GM18519 (cell line): Measurements from ENCODE around the gene LMO7.
"Not testable (repeated sequence)": the region's sequence is repeated elsewhere in the genome, so short reads cannot be mapped to it uniquely, and the experiment has no call there.

ENCODE experiments used
- ATAC-seq: cut with Tn5 transposase; IDR thresholded peaks from one replicate; pipeline ENCODE4 v1.9.1; 2021; ENCODE audit warnings: mild to moderate bottlenecking, moderate library complexity; ENCODE audit not compliant: unreplicated experiment, low FRiP score

Gene LMO7

DNA sequence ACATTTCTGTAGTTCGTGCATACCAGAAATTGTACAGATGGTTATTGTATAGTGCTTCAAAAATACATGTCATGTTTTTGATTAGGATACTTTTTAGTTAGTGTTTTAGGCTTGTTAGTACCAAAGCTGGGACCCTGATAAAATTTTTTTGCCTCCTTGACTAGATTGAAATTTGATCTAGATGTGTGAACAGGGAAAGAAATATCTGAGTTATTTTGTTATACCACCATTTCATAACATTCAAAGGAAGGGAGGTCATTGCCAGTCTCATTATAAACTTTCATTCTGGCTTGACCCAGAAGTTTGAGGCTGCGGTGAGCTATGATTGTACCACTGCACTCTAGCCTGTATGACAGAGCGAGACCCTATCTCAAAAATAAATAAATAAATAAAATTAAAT, 9.0 kb downstream of the LMO7 start:
- no peak for ATAC-seq

DNA sequence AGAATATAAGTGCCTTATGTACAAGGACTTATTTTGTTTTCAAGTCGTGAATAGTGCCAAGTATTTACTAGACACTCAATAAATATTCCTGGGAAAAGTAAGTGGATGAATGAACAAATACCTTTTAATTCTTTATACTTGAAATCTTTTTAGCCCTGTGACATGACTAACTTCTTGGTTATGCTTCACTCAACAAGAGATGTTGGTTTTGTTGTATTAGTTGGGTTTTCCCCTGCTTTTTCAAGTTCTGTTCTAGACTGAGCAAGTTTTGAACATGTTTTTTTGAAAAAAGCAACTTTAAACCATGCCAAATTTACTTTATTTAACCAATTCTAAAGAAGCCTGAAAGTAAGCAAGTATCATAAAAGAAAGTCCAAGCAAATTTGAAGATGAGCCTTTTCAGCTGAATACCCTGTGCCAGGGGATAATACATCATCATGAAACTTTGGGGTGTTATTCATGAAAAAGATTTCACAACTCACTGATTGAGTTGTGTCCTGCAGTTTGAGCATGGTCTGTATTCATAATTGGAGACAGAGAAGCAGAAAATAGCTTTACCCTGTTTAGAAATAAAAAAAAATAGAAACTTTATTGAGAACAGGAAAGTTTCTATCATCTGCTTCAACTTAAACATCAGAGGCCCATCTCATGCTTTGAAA, 11.1 kb downstream of the LMO7 start:
- ATAC-seq = peak; percentile 74

DNA sequence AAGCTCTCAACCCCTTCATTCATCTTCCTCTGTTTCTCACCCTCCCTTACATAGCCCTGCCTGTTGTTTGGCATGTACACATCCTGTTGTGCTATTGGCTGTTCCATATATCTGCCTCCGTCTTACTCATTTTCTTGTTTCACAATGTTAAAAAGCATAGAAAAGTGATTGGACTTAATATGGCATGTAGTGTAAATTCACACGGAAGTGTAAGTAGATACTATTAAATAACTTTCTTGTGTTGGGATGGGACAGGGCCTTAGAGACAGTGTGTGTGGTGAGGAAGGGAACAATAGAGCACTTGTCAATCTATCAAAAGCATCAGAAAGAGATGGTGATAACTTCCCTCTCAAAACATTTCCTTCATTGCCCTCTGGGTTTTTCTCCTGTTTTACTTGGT, 12.3 kb downstream of the LMO7 start:
- no peak for ATAC-seq

DNA sequence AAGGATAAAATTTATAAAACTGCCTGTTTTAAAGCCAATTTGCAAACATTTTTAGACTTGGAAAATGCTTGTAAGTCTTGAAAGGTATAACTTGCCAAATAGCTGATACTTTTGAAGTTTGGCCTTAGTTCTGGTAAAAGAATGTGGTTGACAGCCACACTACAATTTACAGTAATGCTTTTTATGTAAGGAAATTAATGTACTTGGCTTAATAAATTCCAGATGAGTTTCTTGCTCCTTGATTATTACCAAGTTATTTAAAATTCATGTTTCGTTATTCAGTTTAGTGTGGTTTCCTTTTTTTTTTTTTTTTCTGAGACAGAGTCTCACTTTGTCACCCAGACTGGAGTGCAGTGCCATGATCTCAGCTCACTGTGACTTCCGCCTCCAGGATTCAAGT, 14.9 kb downstream of the LMO7 start:
- no peak for ATAC-seq

DNA sequence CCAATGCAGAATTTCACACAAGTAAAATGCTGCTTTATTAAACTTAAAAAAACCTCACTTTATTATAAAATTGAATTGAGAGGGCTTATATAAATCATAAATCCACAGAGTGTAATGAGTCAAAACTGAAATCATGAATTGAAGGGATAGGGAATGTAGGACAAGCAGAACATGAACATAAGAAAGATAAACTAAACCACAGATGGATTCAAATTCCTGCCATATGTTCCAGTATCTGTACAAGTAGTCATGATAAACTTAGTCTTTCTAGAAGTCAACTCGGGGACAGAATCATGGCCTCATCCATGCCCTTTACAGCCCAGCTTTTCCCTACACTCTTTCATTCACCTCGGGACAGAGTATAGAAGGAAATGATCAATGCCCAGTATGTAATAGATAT, 16.6 kb downstream of the LMO7 start:
- ATAC-seq = no peak

DNA sequence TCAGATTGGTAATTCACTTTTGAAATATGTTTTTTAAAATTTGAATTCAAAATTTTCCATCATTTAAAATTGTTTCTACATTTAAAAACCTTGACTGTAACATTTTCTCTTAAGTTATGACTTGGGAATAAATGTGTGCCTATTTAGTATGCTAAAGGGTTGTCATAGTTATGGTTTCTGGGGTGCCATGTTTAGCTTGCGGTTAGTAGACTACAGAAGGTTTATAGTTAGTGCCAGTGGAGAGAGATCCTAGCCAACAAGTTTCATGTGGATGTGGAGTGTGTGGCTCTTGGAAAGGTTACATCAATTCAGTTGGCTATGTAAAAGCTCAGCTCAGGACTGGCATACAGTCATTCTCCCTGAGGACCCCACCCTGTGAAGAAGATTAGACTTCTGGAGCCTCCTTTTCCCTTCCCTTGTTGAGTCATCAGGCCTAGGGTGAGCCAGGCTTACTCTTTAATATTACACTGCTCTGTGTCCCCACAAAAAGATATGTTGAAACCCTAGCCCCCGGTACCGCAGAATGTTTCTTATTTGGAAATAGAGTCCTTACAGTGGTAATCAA, 20.4 kb downstream of the LMO7 start:
- no peak for ATAC-seq

DNA sequence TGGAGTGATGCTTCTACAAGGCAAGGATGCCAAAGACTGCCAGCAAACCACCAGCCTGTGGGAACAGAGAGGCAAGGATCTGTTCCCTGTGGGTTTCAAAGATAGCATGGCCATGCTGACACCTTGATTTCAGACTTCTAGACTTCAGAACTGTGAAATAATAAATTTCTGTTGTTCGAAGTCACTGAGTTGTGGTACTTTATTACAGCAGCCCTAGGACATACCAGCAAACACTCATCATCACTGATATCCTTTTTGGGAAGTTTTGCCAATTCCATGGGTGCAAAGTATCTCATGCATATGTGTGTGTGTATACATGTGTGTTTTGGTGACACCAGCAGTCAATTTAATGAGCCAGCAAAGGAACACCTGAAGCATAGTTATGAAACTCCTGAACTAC, 21.0 kb downstream of the LMO7 start:
- no peak for ATAC-seq

DNA sequence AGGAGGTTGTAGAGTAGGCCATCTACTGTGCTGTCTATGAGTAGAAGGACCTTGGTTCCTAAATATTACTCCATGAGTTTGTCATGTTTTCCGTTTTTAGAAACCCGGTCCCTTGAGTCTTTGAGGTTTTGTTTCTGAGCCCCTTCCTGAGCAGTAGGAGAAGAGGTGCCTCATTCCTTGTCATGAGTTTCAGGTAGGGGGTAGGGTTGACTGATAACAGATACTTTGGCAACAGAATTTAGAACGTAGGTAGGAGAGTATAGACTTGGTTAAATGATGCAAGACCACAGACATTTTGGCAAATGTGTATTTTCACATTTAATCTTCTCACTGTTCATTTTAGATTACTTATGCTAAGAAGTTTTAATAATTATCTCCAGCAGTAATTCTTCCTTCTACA, 24.6 kb downstream of the LMO7 start:
- peak; percentile 39 for ATAC-seq

DNA sequence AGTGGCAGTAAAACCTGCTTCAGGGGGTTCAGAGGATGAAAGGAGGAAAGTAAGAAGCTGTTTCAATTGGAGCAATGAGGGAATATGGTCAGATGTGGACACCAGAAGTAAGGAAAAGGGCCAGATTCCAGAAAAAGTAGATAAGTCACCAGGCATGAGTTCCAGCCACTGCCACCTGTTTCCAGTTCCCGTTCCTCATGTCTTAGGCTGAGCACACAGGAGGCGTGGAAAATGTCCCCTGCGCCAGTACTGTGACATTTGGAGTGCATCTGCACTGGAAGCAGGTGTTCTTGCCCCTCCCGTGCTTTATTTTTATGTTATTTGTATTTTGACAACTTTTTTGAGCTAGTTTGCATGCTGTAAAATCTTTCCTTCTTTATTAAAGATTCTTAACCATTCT, 25.3 kb downstream of the LMO7 start:
- no peak for ATAC-seq

DNA sequence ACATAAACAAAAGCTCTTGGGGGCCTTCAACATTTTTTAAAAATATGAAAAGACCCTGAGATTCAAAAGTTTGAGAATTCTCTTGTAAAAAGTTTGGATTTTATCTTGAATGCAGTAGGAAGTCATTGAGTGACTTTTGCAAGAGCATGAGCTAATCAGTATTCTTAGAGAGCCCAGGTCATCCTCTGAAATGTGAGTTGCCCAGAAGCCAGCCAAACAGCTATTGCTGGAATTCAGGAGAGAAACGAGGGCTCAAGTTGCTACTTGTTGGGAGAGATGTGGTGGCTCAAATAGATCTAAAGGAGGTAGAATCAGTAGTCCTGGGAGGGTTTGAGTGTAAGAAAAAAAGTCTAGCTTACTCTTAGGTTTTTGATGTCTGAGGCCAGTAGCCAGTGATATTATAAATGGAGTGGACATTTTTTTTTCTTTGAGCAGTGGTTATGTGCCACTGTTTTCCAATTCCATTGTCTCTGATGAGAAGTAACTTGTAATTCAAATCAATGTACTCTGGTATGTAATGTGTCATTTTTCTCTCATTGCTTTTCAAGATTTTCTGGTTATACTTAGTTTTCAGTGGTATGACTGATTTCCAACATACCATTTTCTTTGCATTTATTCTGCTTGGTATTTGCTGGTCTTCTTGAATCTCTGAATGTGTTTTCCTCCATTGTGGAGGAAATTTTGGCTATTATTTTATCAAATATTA, 30.7 kb downstream of the LMO7 start:
- ATAC-seq = no peak

DNA sequence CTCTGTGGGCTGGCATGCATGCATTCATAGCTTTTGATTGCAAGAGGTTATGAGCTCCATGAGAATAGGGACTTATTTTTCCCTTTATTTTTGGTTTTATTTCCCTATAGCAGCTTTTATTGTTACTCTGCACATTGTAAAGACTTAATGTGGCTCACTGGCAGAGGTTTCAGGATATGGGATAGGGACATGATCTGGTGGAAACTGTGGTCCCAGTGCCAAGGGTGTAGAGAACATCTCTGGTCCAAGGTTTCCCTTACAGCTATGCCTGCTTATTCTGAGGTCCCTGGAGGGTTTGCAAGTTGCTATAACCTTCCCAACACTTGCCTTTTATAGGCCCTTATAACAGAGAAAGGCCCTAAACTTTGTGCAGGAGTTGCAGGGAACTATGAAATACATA, 33.6 kb downstream of the LMO7 start:
- no peak for ATAC-seq

DNA sequence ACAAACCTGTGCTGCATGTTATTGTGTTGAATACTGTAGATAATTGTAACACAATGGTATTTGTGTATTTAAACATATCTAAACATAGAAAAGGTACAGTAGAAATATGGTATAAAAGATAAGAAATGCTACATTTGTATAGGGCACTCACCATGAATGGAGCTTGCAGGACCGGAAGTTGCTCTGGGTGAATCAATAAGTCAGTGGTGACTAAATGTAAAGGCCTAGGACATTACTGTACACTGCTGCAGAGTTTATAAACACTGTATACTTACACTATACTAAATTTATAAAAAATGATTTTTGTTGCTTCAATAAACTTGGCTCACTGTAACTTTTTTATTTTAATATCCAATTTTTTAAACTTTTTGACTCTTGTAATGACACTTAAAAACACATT, 34.4 kb downstream of the LMO7 start:
- ATAC-seq = no peak

DNA sequence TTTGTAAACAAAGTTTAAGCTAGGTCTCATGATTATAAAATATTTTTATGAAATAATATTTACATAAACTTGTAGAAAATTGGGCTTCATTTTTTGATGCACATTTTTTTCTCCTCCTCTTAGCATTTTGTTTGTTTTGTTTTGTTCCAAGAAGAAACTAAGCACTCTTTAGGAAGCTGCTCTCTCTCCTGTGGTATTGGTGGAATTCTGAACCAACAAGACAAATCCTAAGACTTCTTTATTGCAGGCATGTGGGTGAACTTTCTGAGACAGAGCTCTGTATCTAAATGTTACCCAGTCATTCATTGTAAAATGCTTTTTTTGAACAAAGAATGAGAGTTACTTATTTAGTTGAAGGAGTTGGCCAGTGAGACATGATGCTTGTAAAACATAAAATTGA, 39.3 kb downstream of the LMO7 start:
- no peak for ATAC-seq

DNA sequence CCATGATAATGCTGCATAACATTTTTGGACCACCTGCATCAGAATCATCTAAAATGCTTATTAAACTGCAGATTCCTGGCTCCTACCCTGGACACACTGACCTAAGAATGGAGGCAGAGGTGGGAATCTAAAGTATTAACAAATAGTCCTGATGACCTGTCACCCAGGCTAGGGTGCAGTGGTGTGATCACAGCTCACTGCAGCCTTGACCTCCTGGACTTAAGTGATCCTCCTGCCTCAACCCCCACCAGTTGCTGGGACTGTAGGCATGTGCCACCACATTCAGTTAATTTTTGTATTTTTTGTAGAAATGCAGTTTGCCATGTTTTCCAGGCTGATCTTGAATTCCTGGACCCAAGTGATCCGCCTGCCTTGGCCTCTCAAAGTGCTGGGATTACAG, 43.3 kb downstream of the LMO7 start:
- no peak for ATAC-seq

DNA sequence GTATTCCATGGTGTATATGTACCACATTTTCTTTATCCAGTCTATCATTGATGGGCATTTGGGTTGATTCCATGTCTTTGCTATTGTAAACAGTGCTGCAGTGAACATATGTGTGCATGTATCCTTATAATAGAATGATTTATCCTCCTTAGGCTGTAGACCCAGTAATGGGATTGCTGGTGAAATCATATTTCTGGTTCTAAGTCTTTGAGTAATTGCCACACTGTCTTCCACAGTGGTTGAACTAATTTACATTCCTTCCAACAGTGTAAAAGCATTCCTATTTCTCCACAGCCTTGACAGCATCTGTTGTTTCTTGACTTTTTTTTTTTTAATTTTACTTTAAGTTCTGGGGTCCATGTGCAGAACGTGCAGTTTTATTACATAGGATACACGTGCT, 44.1 kb downstream of the LMO7 start:
- ATAC-seq = not testable (repeated sequence)

DNA sequence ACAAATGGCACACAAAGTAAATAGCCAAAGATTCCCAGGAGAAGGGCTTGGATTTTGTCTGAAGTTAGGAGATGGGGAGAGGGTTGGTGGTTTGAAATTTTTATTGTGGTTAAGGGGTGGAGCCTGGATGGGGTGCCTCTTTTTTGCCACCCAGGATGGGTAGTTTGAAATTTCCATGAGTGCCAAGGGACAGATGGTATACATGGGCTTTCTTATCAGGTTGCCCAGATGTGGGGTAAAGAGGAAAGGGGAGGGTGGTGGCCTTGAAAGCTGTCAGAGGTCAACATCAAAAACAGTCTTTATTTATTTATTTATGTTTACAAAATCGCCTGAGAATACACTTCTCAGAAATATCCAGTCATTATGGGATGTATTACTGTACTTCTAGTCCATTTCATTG, 46.2 kb downstream of the LMO7 start:
- no peak for ATAC-seq

DNA sequence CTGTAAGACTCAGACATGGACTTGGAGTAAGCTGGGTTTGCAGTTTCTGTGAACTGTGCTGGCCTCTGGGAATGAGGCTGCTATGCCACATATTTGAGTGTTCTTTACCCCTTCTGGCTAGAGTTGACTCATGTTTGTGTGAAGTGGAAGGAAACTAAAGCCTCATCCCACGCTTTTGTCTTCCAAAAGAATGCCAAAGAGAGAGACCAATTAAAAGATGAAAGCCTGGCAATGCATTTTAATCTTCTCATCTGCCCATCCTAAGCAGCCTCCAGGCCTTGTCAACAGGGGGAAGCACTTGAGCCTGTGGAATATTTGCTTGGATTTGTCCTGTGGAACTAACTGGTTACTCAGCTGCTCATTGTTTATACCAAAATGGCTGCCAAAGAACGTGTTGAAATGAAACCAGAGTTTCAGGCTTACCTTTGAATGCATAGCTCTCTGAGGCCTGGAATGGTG, 49.1 kb downstream of the LMO7 start:
- no peak for ATAC-seq

DNA sequence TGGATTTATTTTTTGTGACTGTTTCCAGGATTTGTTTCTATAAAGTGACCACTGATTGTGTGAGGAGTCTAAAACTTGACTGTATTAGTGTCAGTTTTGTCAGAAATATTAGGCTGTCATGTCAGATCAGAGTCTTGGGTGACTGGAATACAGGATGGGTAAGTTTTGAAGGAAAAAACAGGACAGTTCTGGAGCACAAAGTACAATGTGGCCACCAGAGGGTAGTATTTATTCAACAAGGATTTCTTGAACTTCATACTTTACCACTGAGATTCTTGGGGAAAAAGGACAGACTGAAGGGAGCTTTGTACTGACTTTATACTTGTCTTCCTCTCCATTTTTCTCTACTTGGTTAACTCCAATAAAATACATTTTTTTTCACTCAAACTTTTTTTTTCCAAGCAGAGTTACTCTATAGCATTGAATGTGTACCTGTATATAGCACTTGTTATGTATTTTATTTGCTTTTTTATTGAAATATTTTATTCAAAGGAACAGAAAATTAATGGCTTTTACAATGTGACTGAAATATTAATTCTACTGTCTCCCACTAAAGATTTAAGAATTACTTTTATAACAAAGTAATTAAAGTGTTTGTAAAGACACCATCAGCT, 51.1 kb downstream of the LMO7 start:
- ATAC-seq = no peak

DNA sequence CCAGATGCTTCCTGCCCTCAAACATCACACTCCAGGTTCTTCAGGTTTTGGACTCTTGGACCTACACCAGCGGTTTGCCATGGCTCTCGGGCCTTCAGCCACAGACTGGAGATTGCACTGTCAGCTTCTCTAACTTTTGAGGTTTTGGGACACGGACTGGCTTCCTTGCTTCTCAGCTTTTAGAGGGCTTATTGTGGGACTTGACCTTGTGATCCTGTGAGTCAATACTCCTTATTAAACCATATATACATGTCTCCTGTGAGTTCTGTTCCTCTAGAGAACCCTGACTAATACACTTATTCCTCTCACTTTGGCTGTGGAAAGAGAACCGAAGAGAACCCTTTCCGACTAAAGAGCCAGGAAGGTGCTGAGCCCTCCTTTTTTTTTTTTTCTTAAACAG, 53.6 kb downstream of the LMO7 start:
- no peak for ATAC-seq

DNA sequence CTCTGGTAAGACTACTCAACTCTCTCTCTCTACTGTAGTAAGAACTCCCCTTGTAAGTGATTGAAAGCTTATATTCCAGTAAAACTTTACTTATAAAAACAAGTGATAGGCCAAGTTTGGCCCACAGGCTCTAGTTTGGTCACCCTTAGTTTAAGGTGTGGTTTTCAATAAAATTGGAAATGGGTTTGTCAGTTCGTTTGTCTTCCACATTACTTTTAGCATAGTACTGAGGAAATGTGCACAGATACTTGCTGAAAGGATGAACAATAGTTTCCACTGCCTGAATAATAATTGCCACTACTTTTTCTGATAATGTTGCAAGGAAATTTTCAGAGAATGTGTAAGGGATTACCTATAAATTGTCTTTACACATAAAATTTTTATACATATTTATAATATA, 54.5 kb downstream of the LMO7 start:
- ATAC-seq = no peak

DNA sequence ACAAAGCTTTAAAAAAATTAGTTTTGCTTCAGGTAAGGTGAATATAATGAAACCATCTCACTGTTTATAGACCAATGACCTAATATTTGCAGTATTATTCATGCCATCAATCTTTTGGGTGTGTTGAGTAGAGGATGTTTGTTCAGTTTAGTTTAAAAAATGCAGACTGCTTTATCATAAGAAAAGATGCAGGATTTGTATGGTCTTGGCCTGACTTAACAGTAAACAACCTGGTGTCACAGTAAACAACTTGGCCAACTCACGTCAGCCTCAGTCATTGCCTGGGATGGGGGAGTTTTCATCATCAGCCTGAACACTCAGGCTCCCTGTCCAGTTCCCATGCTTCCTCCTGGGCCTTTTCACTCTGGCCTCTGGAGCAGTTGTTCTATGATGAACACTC, 55.1 kb downstream of the LMO7 start:
- no peak for ATAC-seq

DNA sequence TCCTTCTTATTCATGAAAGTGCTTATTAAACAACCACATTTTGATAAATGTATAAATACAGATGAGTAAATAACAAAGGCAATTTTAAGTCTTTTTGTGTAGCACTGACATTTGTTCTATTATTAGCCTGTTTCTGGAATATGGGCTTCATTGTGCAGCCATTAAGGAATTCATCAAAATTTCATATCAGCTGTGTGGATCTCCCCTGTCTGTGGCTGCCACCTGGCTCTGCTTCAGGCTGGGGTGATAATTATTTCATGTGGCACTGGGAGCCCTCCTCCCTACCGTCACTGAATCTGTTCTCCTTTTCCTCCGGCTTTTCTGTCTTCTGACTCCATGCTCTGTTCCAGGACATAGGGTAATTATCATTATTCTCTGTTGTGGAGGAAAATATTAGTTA, 57.1 kb downstream of the LMO7 start:
- no peak for ATAC-seq
